NCI-H524 treated with DMSO at 0.1 percent for 48 hours (cell line): ENCODE data around the gene PRPF38A.

Source experiments
- DNase-seq: peaks from one replicate; lab custom pipeline; 2025; lab: John Stamatoyannopoulos, UW

PRPF38A gene

GRCh38 chr1:52461821-52462220 lies 57.4 kb downstream of the PRPF38A start:
- DNase-seq: no peak

- no peak for DNase-seq
These were observed 59.5 kb downstream of the PRPF38A start for GRCh38 chr1:52463891-52464290.

DNA sequence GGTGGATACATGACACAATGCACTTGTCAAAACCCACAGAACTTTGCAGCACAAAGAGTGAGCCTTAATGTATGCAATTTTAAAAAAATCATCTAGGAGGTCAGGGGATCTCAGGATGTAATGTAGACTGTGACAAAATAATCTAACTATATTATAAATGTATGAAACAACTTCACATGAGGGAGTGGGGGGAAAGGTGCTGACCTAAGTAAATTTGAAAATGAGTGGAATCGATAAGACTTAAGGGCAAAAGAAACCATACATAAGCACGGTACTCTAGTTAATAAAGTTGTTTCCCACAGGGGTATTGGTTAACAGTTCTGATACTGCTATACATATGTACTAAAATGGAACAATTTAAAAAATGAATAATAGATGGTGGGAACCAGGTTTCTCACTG lies 64.7 kb downstream of the PRPF38A start:
- no peak for DNase-seq
